GM12878 (cell line): ENCODE measurements around the gene ZNF507. TPM values are rescaled to one million over a fixed set of nuclear protein-coding genes. Genes with fewer than 3 reads are reported as not detected.

Source experiments
- ATAC-seq: fragments of 200-7000 bp; cut with Tn5 transposase; 3 replicates; pipeline ENCODE4 v1.9.1; 2020; ENCODE audit warnings: mild to moderate bottlenecking, moderate library complexity
- BruUV-seq: library from RNA; stranded (reverse); fragments of 400-500 nt; replicated peaks from 2 replicates; lab custom pipeline; 2021; lab: Mats Ljungman, UMichigan
- CTCF ChIA-PET: fragments of 300-600 bp; sonication (Branson Sonifier 250); formaldehyde crosslinking; extraction: SDS; loops from one replicate; lab custom pipeline; 2021; ENCODE audit warnings: inconsistent platforms; lab: Yijun Ruan, JAX
- POLR2A ChIA-PET: fragments of 350-600 bp; formaldehyde crosslinking; extraction: SDS; loops from one replicate; lab custom pipeline; 2021; ENCODE audit warnings: inconsistent platforms; lab: Charles Lee
- RAD21 ChIA-PET: fragments of 300-600 bp; sonication (Branson Sonifier 250); formaldehyde crosslinking; loops from one replicate; lab custom pipeline; 2023; ENCODE audit warnings: antibody characterized with exemption; ENCODE audit not compliant: unreplicated experiment; lab: Charles Lee
- SMC1A ChIA-PET: fragments of 300-600 bp; sonication (Branson Sonifier 250); formaldehyde crosslinking; loops from one replicate; lab custom pipeline; 2023; ENCODE audit not compliant: unreplicated experiment, uncharacterized antibody; lab: Charles Lee
- DNase-seq: peaks from one replicate; pipeline ENCODE4 v3.0.0-alpha.2; 2011; ENCODE audit warnings: low read depth, low spot score
- FAIRE-seq: peaks from 3 replicates; lab custom pipeline; 2011; peaks lifted over from hg19 to GRCh38; lab: Jason Lieb, UNC
- H2AFZ ChIP-seq: 2 replicates; pipeline ENCODE4 v1.6.0; 2011; ENCODE audit warnings: low read depth, low read length, control low read depth; ENCODE audit not compliant: control insufficient read depth
- H3K27ac ChIP-seq: 2 replicates; pipeline ENCODE4 v1.5.1; 2011; ENCODE audit warnings: control low read depth; ENCODE audit not compliant: control insufficient read depth, insufficient read depth
- H3K27me3 ChIP-seq, 2 experiments: replicated peaks in 1 of 2; 2 replicates each; pipeline versions ENCODE4 v1.6.0 to v1.6.1; 2011; ENCODE audit warnings: low read length in 1 of 2; ENCODE audit not compliant: control insufficient read depth in 2 of 2, insufficient read depth in 2 of 2
- H3K36me3 ChIP-seq, 2 experiments: 2 replicates each; pipeline ENCODE4 v1.5.1; 2011; ENCODE audit warnings: low read length in 1 of 2; ENCODE audit not compliant: control insufficient read depth in 2 of 2, insufficient read depth in 2 of 2
- H3K4me1 ChIP-seq: 2 replicates; pipeline ENCODE4 v1.6.1; 2011; ENCODE audit warnings: mild to moderate bottlenecking, low read length, moderate library complexity, mixed read lengths; ENCODE audit not compliant: control insufficient read depth, insufficient read depth
- H3K4me2 ChIP-seq: 2 replicates; pipeline ENCODE4 v1.6.0; 2011; ENCODE audit warnings: control low read depth; ENCODE audit not compliant: control insufficient read depth, insufficient read depth
- H3K4me3 ChIP-seq: fragments of 200-600 bp; sonication (generic); 2 replicates; pipeline ENCODE4 v1.5.1; 2016
- H3K79me2 ChIP-seq: 2 replicates; pipeline ENCODE4 v1.6.0; 2011; ENCODE audit warnings: low read length; ENCODE audit not compliant: control insufficient read depth, insufficient read depth
- H3K9ac ChIP-seq: 2 replicates; pipeline ENCODE4 v1.8.0; 2011; ENCODE audit warnings: low read length, control low read depth, mixed read lengths; ENCODE audit not compliant: control insufficient read depth, insufficient read depth
- H3K9me3 ChIP-seq: replicated peaks from 3 replicates; pipeline ENCODE4 v1.5.1; 2011; ENCODE audit warnings: mild to moderate bottlenecking, low read length; ENCODE audit not compliant: control insufficient read depth, insufficient read depth
- H4K20me1 ChIP-seq: 2 replicates; pipeline ENCODE4 v1.6.0; 2011; ENCODE audit not compliant: control insufficient read depth, insufficient read depth
- KDM1A ChIP-seq: fragments of 200-600 bp; sonication (generic); IDR thresholded peaks from 2 replicates; pipeline ENCODE4 v1.6.1; 2016; ENCODE audit warnings: borderline replicate concordance
- POLR2A ChIP-seq: IDR thresholded peaks from 2 replicates; pipeline ENCODE4 v1.6.1; 2011; ENCODE audit warnings: low read depth, mild to moderate bottlenecking, low read length
- TCF7 ChIP-seq: IDR thresholded peaks from 2 replicates; pipeline ENCODE4 v1.6.1; 2014; ENCODE audit warnings: antibody characterized with exemption, borderline replicate concordance
- ZNF274 ChIP-seq: IDR thresholded peaks from one replicate; pipeline ENCODE4 v1.8.0; 2011; ENCODE audit not compliant: insufficient read length, insufficient read depth
- WGBS: methylation state at CpG from one replicate; pipeline ENCODE4 v1.1.6; 2016; ENCODE audit warnings: low lambda C conversion rate; ENCODE audit not compliant: insufficient replicate concordance, insufficient coverage; ENCODE audit errors: missing lambda C conversion rate; 5-methylcytosine and 5-hydroxymethylcytosine counted together
- in situ Hi-C: fragments of 300-500 bp; cut with MboI; formaldehyde crosslinking; loops from 9 replicates; pipeline ENCODE4 v1.14.3; 2018; ENCODE audit warnings: mixed read lengths
- intact Hi-C: fragments of 100-400 bp; cut with micrococcal nuclease; formaldehyde crosslinking; loops from one replicate; pipeline ENCODE4 v1.14.2; 2022; ENCODE audit not compliant: unreplicated experiment
- polyA plus RNA-seq, 11 experiments: library from polyadenylated mRNA; depleted of rRNA in 4 of 11; unstranded in 6 of 11; stranded (reverse) in 5 of 11; fragments of >200 nt; fragmentation: Nextera tagmentation in 4 of 11; fragmentation: Illumina TruSeq in 1 of 11; extraction: Ambion mirVana in 4 of 11; extraction: Trizol in 1 of 11; gene quantifications; 1 replicate in 1 of 11; 2 replicates in 10 of 11; pipeline versions ENCODE4 v1.2.1 to v1.2.3, GENCODE V29; 2011 to 2016; ENCODE audit warnings: inconsistent platforms in 2 of 11, missing spikeins in 2 of 11, low read depth in 1 of 11
- total RNA-seq, 4 experiments: library from RNA; depleted of rRNA in 3 of 4; stranded (reverse); fragments of >200 nt in 3 of 4; fragmentation: Illumina TruSeq in 1 of 4; extraction: Trizol in 1 of 4; gene quantifications; 2 replicates each; pipeline versions ENCODE4 v1.2.1 to v1.2.3, GENCODE V29; 2013 to 2021
- TF ChIP-seq, protein P1 (sequence below): fragments of 450-650 bp; IDR thresholded peaks from 2 replicates; pipeline ENCODE4 v1.6.1; 2017; ENCODE audit warnings: mild to moderate bottlenecking
- TF ChIP-seq, protein P2 (sequence below): fragments of 450-650 bp; IDR thresholded peaks from 2 replicates; pipeline ENCODE4 v1.6.1; 2016; ENCODE audit warnings: mild to moderate bottlenecking

The ZNF507 gene
- total and polyA plus RNA-seq, 10 of the 15 experiments (the other 5 are each of a cell fraction or from before 2014, with no cell fraction given) = 2.3 to 18.4 (median 10.1) TPM

DNA sequence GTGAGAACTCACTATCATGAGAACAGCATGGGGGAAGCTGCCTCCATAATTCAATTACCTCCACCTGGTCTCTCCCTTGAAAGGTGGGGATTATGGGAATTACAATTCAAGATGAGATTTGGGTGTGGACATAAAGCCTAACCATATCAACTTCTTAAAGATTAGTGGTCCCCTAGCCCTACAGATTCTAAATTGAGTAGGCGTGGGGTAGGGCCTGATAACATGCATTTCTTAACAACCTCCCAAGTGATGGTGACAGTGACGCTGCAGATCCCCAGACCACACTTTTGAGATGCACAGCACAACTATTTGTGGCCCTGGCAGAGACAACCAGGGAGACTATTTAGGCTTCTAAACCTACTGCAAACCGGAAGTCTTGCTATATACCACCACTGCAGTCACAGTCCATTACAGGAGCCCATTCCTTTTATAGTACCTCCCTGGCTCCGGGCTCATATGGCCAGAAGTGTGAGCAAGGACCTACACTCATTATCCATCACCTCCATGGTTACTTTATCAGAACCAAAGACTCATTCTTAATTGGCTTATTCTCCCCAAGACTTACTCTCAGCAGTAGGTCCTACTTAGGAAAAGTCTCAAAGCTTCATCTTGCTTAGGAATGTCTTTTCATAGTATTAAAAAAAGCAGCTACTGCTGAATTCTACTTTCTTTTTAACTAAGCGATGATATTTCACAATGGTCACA is 58.0 kb downstream of the ZNF507 start:
- TF ChIP-seq KDM1A (no peak), POLR2A (0 out of 2 replicates have a peak, but pooled peaks have one; percentile 1)
- Histone ChIP-seq H3K9ac (no peak overlapping the region), H3K27ac (no peak overlapping the region), H4K20me1 (no peaks in the 10 kb centered on the region), H3K4me3 (no peak overlapping the region), H3K27me3 (no peaks in the 10 kb centered on the region), H2AFZ (no peak overlapping the region), H3K79me2 (peaks cover 21% of the 10 kb centered on the region), H3K9me3 (no peaks in the 10 kb centered on the region; the same call in 2 of the 3 replicates), H3K36me3 (no peaks in the 10 kb centered on the region), H3K4me2 (peak overlapping the region; percentile 97; the same call in 1 of the 2 replicates), H3K4me1 (peaks cover 12% of the 10 kb centered on the region)
- intact Hi-C loops = loop anchor here (5.0 kb wide), 1 partner anchor 289 kb away; the partner anchor contains the start of gene NUDT19
- WGBS = 99% methylated on average over 5 of the region's 5 CpGs
- ChIA-PET SMC1A (no interaction called here), RAD21 (no interaction called here), CTCF (interaction anchor here (1.1 kb wide), 1 partner anchor 78 kb away, joined by 3 read pairs; no protein-coding TSS in a partner anchor), POLR2A (interaction anchor here (1.0 kb wide), 1 partner anchor 8 kb away, joined by 3 read pairs; no protein-coding TSS in a partner anchor)
- FAIRE-seq = no peak
- in situ Hi-C loops = loop anchor here (10.0 kb wide), 1 partner anchor 181 kb away; the partner anchor contains the start of gene PDCD5
- ATAC-seq = no peak
- BruUV-seq = no TSS peak
- no peak for DNase-seq

DNA sequence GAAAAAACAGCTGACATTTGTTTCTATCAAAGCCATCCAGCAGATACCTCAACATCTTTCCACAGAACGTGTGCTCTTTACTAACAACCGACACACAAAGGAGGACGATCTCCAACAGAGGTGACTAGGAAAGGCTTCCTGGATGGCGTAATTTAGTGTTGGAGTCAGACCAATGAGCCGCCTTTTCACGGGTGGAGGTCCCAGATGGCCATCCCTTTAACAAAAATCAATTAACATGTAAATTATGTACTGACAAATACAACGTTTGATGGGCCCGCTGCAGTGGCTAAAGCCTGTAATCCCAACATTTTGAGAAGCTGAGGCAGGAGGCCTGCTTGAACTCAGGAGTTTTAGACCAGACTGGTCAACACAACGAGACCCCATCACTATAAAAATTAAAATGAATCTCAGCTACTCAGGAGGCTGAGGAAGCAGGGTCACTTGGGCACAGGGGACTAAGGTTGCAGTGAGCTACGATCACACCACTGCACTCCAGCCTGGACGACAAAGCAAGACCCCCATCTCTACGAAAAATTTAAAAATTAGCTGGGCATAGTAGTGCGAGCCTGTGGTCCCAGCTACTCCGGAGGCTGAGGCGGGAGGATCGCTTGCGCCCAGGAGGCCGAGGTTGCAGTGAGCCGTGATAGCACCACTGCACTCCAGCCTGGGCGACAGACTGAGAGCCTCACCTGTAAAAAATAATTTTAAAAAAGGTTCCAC is 59.0 kb downstream of the ZNF507 start:
- H3K27ac ChIP-seq = peak overlapping the region; percentile 97
- H3K27me3 ChIP-seq = no peaks in the 10 kb centered on the region
- ChIA-PET RAD21 (interaction anchor here (0.7 kb wide), 1 partner anchor 72 kb away, joined by 3 read pairs; no protein-coding TSS in a partner anchor), SMC1A (interaction anchor here (0.9 kb wide), 1 partner anchor 19 kb away, joined by 3 read pairs; no protein-coding TSS in a partner anchor), CTCF (interaction anchor here (1.1 kb wide), 1 partner anchor 78 kb away, joined by 3 read pairs; no protein-coding TSS in a partner anchor), POLR2A (interaction anchor here (1.0 to 1.6 kb wide), 2 partner anchors 9 to 14 kb away, joined by 3 read pairs; no protein-coding TSS in a partner anchor)
- peak overlapping the region; percentile 97 for H3K4me3 ChIP-seq
- peak overlapping the region; percentile 97 for H3K4me2 ChIP-seq
- H3K36me3 ChIP-seq = 0 out of 4 replicates have a peak, but pooled peaks cover 0 to 4% of the 10 kb centered on the region in 2 experiments
- intact Hi-C loops = loop anchor here (5.0 kb wide), 1 partner anchor 288 kb away; the partner anchor contains the start of gene NUDT19
- WGBS = 73% methylated on average over 20 of the region's 20 CpGs
- in situ Hi-C loops = loop anchor here (10.0 kb wide), 1 partner anchor 180 kb away; the partner anchor contains the start of gene PDCD5
- H3K79me2 ChIP-seq = peaks cover 21% of the 10 kb centered on the region
- DNase-seq = no peak
- no peaks in the 10 kb centered on the region for H4K20me1 ChIP-seq
- no peak overlapping the region for H2AFZ ChIP-seq
- peaks cover 12% of the 10 kb centered on the region for H3K4me1 ChIP-seq
- peak overlapping the region; percentile 99 for H3K9ac ChIP-seq
- no peaks in the 10 kb centered on the region; the same call in 2 of the 3 replicates for H3K9me3 ChIP-seq
- peak; percentile 77 for FAIRE-seq
- ATAC-seq = no peak
- TF ChIP-seq POLR2A = 0 out of 2 replicates have a peak, but pooled peaks have one; percentile 9
- TF ChIP-seq TCF7 = no peak
- TF ChIP-seq, protein P1, sequence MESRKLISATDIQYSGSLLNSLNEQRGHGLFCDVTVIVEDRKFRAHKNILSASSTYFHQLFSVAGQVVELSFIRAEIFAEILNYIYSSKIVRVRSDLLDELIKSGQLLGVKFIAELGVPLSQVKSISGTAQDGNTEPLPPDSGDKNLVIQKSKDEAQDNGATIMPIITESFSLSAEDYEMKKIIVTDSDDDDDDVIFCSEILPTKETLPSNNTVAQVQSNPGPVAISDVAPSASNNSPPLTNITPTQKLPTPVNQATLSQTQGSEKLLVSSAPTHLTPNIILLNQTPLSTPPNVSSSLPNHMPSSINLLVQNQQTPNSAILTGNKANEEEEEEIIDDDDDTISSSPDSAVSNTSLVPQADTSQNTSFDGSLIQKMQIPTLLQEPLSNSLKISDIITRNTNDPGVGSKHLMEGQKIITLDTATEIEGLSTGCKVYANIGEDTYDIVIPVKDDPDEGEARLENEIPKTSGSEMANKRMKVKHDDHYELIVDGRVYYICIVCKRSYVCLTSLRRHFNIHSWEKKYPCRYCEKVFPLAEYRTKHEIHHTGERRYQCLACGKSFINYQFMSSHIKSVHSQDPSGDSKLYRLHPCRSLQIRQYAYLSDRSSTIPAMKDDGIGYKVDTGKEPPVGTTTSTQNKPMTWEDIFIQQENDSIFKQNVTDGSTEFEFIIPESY = peak; percentile 84
- TF ChIP-seq ZNF274 = no peak
- TF ChIP-seq, protein P2, sequence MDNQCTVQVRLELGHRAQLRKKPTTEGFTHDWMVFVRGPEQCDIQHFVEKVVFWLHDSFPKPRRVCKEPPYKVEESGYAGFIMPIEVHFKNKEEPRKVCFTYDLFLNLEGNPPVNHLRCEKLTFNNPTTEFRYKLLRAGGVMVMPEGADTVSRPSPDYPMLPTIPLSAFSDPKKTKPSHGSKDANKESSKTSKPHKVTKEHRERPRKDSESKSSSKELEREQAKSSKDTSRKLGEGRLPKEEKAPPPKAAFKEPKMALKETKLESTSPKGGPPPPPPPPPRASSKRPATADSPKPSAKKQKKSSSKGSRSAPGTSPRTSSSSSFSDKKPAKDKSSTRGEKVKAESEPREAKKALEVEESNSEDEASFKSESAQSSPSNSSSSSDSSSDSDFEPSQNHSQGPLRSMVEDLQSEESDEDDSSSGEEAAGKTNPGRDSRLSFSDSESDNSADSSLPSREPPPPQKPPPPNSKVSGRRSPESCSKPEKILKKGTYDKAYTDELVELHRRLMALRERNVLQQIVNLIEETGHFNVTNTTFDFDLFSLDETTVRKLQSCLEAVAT = peak; percentile 81
- BruUV-seq = no TSS peak
